ENCODE results near the gene TP53I13. TPM values are rescaled to one million over a fixed set of nuclear protein-coding genes. Genes with fewer than 3 reads are reported as not detected.
A peak's percentile ranks its signal among the peaks of the same experiment; 100 is the strongest.

The TP53I13 gene
- total and polyA plus RNA-seq, 2 donors (not counting 3 experiments of a cell fraction or from before 2014, with no cell fraction given), result 41.1 to 42.7 TPM

GRCh38 chr17:29595107-29595942, 26.8 kb downstream of the TP53I13 start:
- Histone ChIP-seq H3K27me3 (ENCODE audit: control insufficient read depth in 2 of 2, insufficient read depth in 2 of 2, low read length in 2 of 2) (no peaks in the 10 kb centered on the region), H4K20me1 (replicated peaks; ENCODE audit: control insufficient read depth, extremely low read depth, insufficient read depth, low read length) (no peaks in the 10 kb centered on the region), H3K9me3 (replicated peaks; ENCODE audit: control insufficient read depth, insufficient read depth, low read length) (no peaks in the 10 kb centered on the region), H3K4me2 (ENCODE audit: insufficient read depth, low read length) (no peak overlapping the region), H2AFZ (ENCODE audit: low read depth, low read length) (no peak overlapping the region), H3K4me3 (replicated peaks in 1 of 3; ENCODE audit: insufficient read depth in 1 of 3, low read depth in 1 of 3, low read length in 3 of 3) (no peak overlapping the region), H3K9me1 (replicated peaks; ENCODE audit: control insufficient read depth, extremely low read depth, insufficient read depth, low read length) (no peaks in the 10 kb centered on the region), H3K9ac (replicated peaks; ENCODE audit: extremely low read depth, insufficient read depth, low read length) (no peak overlapping the region), H3K27ac (ENCODE audit: insufficient read depth, low read depth, low read length) (peak overlapping the region; percentile 24), H3K4me1 (ENCODE audit: control insufficient read depth, extremely low read depth, insufficient read depth, low read length) (peaks cover 35% of the 10 kb centered on the region), H3K79me2 (ENCODE audit: control insufficient read depth, insufficient read depth, low read length) (peaks cover 10% of the 10 kb centered on the region), H3K36me3 (ENCODE audit: control insufficient read depth in 2 of 2, extremely low read depth in 1 of 2, insufficient read depth in 2 of 2, low read length in 2 of 2) (no peaks in the 10 kb centered on the region)
- CTCF ChIA-PET, result interaction anchor here (4.8 to 9.2 kb wide), 3 partner anchors 16 to 22 kb away, joined by 50 to 152 read pairs (median 120); no protein-coding TSS in a partner anchor
- dilution Hi-C loops (cut with MboI; ENCODE audit: extremely low pct_ligation_motif_present, low sequenced_read_pairs), result no loop called here
- peak; percentile 87 for FAIRE-seq
- BruUV-seq (replicated peaks), result no TSS peak
- intact Hi-C loops (cut with micrococcal nuclease), result no loop called here
- POLR2A ChIA-PET, result no interaction called here
- TF ChIP-seq POLR2AphosphoS5 (IDR thresholded peaks at IDR 0.05; ENCODE audit: insufficient read depth, low read depth, low read length) (peak; percentile 70), EZH2 (IDR thresholded peaks at IDR 0.05; ENCODE audit: borderline replicate concordance, low read depth, low read length, severe bottlenecking) (no peak)
- no peak for DNase-seq (ENCODE audit: low read depth, low spot score)

- BruUV-seq (replicated peaks), result no TSS peak
- Histone ChIP-seq H3K36me3 (ENCODE audit: control insufficient read depth in 2 of 2, extremely low read depth in 1 of 2, insufficient read depth in 2 of 2, low read length in 2 of 2) (no peaks in the 10 kb centered on the region), H3K27me3 (ENCODE audit: control insufficient read depth in 2 of 2, insufficient read depth in 2 of 2, low read length in 2 of 2) (no peaks in the 10 kb centered on the region), H3K4me3 (replicated peaks in 1 of 3; ENCODE audit: insufficient read depth in 1 of 3, low read depth in 1 of 3, low read length in 3 of 3) (no peak overlapping the region), H3K9me1 (replicated peaks; ENCODE audit: control insufficient read depth, extremely low read depth, insufficient read depth, low read length) (no peaks in the 10 kb centered on the region), H3K4me1 (ENCODE audit: control insufficient read depth, extremely low read depth, insufficient read depth, low read length) (peaks cover 27% of the 10 kb centered on the region), H3K9me3 (replicated peaks; ENCODE audit: control insufficient read depth, insufficient read depth, low read length) (no peaks in the 10 kb centered on the region), H3K79me2 (ENCODE audit: control insufficient read depth, insufficient read depth, low read length) (peaks cover 10% of the 10 kb centered on the region), H3K9ac (replicated peaks; ENCODE audit: extremely low read depth, insufficient read depth, low read length) (no peak overlapping the region), H3K4me2 (ENCODE audit: insufficient read depth, low read length) (no peak overlapping the region), H2AFZ (ENCODE audit: low read depth, low read length) (no peak overlapping the region), H4K20me1 (replicated peaks; ENCODE audit: control insufficient read depth, extremely low read depth, insufficient read depth, low read length) (no peaks in the 10 kb centered on the region), H3K27ac (ENCODE audit: insufficient read depth, low read depth, low read length) (no peak overlapping the region)
- TF ChIP-seq GATA2 (IDR thresholded peaks at IDR 0.05; ENCODE audit: insufficient read depth, insufficient read length, low read depth, low read length), result no peak
- TF ChIP-seq JUN (IDR thresholded peaks at IDR 0.05; ENCODE audit: borderline replicate concordance, insufficient read depth, insufficient read length, low read depth), result no peak
- TF ChIP-seq POLR2A (IDR thresholded peaks at IDR 0.05; ENCODE audit: low read depth, low read length), result no peak
- TF ChIP-seq EZH2 (IDR thresholded peaks at IDR 0.05; ENCODE audit: borderline replicate concordance, low read depth, low read length, severe bottlenecking), result no peak
- no peak for TF ChIP-seq FOS (IDR thresholded peaks at IDR 0.05; ENCODE audit: borderline replicate concordance, insufficient read depth, low read length)
- TF ChIP-seq CTCF (IDR thresholded peaks at IDR 0.05; ENCODE audit: extremely low read depth in 1 of 2, insufficient read depth in 1 of 2, low read depth in 1 of 2, low read length in 2 of 2), result no peak
- no peak for TF ChIP-seq POLR2AphosphoS5 (IDR thresholded peaks at IDR 0.05; ENCODE audit: insufficient read depth, low read depth, low read length)
- intact Hi-C loops (cut with micrococcal nuclease), result no loop called here
- dilution Hi-C loops (cut with MboI; ENCODE audit: extremely low pct_ligation_motif_present, low sequenced_read_pairs), result no loop called here
- DNase-seq (ENCODE audit: low read depth, low spot score) (no peak), FAIRE-seq (no peak)
- ChIA-PET POLR2A (no interaction called here), CTCF (interaction anchor here (9.2 kb wide), 1 partner anchor 21 kb away, joined by 120 read pairs; no protein-coding TSS in a partner anchor)
Measured at GRCh38 chr17:29595943-29596774, 27.7 kb downstream of the TP53I13 start.
